ENCODE data around the gene SAMD4A. TPM values are rescaled to one million over a fixed set of nuclear protein-coding genes. Genes with fewer than 3 reads are reported as not detected.

Gene SAMD4A
- total and polyA plus RNA-seq, 10 donors, result 2.3 to 31.0 (median 21.2) TPM

DNA sequence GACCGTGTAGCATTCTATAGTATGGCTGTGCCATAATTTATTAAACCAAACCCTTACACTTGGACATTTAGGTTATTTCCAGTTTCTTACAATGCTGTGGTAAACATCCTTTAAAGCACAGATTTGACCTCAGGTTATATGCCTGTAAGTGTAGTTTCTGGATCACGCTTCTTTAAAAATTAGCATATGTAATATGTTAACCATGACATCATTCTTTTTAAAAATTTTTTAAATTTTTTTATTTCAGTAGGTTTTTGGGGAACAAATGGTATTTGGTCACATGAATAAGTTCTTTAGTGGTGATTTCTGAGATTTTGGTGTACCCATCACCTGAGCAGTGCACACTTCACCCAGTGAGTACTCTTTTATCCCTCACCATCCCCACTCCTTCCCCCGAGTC, 18.3 kb downstream of the SAMD4A start:
- Histone ChIP-seq H3K4me1 (no peaks in the 10 kb centered on the region), H3K4me3 (no peak overlapping the region), H3K27me3 (replicated peaks in 1 of 7) (no peaks in the 10 kb centered on the region), H3K27ac (no peak overlapping the region), H3K36me3 (no peaks in the 10 kb centered on the region), H3K9me3 (no peaks in the 10 kb centered on the region)
- 89 to 95% (median 94%) methylated on average over 3 of the region's 3 CpGs for WGBS, 5 donors
- intact Hi-C loops (cut with DNase I; ENCODE audit: low total_unique reads), result no loop called here
- TF ChIP-seq CTCF (IDR thresholded peaks at IDR 0.05 in 8 of 11, conservative IDR thresholded peaks at IDR 0.05 in 3 of 11) (no peak), POLR2AphosphoS5 (IDR thresholded peaks at IDR 0.05) (no peak), POLR2A (IDR thresholded peaks at IDR 0.05) (no peak)
- no peak for DNase-seq

DNA sequence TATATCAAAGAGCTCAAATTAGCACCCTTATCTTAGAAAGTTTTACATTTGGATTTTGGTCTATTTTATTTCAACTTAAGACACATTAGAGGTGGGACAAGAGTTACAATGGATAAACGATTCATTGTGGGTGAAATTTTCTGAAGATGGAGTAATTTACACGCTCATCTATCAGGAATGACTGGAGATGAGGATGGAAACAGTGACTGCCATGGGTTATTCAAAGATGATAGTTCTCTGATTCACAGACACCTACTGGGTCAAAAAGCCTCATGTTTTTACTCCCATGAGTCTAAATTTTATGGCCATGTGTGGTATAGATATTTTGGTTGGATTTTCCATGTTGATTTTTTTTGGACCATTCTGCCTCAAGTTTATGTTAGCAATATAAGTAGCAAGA, 22.1 kb downstream of the SAMD4A start:
- Histone ChIP-seq H3K27ac (no peak overlapping the region), H3K9me3 (no peaks in the 10 kb centered on the region), H3K36me3 (no peaks in the 10 kb centered on the region), H3K27me3 (replicated peaks in 1 of 7) (no peaks in the 10 kb centered on the region), H3K4me1 (peaks cover 0 to 16% (median 6%) of the 10 kb centered on the region in 6 donors), H3K4me3 (no peak overlapping the region)
- intact Hi-C loops (cut with DNase I; ENCODE audit: low total_unique reads), result no loop called here
- no peak for DNase-seq
- TF ChIP-seq CTCF (IDR thresholded peaks at IDR 0.05 in 8 of 11, conservative IDR thresholded peaks at IDR 0.05 in 3 of 11), result no peak
- no peak for TF ChIP-seq POLR2A (IDR thresholded peaks at IDR 0.05)
- TF ChIP-seq POLR2AphosphoS5 (IDR thresholded peaks at IDR 0.05), result no peak
- 85 to 95% (median 89%) methylated on average over 2 of the region's 2 CpGs for WGBS, 5 donors

- intact Hi-C loops (cut with DNase I; ENCODE audit: low total_unique reads), result no loop called here
- no peak overlapping the region for H3K27ac ChIP-seq
These were observed 22.9 kb downstream of the SAMD4A start for GRCh38 chr14:54589843-54590242.

DNA sequence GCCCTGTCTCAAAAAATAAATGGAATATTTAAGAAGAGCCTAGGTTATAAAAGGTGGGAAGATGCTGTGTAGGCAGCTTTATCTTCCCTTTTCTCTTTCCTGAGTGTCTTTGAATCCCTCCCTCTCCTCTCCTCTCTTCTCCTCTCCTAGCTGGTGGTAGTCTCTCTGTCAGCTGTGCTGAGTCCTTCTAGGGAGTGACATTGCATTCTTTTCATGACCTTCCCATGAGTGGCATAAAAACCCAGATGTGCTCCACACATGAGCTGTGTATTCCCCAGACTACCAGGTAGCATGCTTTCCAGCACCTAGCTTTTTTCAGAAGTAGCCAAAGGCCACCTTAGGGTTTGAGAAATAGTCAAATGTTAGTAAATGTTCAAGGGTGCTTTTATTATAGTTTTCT, 23.6 kb downstream of the SAMD4A start:
- Histone ChIP-seq H3K27me3 (replicated peaks in 1 of 7) (no peaks in the 10 kb centered on the region), H3K27ac (no peak overlapping the region), H3K36me3 (no peaks in the 10 kb centered on the region), H3K9me3 (no peaks in the 10 kb centered on the region), H3K4me3 (no peak overlapping the region), H3K4me1 (peaks cover 0 to 22% (median 8%) of the 10 kb centered on the region in 6 donors)
- TF ChIP-seq POLR2A (IDR thresholded peaks at IDR 0.05), result no peak
- TF ChIP-seq CTCF (IDR thresholded peaks at IDR 0.05 in 8 of 11, conservative IDR thresholded peaks at IDR 0.05 in 3 of 11), result no peak
- TF ChIP-seq POLR2AphosphoS5 (IDR thresholded peaks at IDR 0.05), result no peak
- no peak for DNase-seq
- intact Hi-C loops (cut with DNase I; ENCODE audit: low total_unique reads), result no loop called here

More at GRCh38 chr14:54589843-54590242, 22.9 kb downstream of the SAMD4A start:
- no peaks in the 10 kb centered on the region for H3K27me3 ChIP-seq (replicated peaks in 1 of 7)
- H3K9me3 ChIP-seq, result no peaks in the 10 kb centered on the region
- no peak for TF ChIP-seq POLR2AphosphoS5 (IDR thresholded peaks at IDR 0.05)
- no peak for TF ChIP-seq POLR2A (IDR thresholded peaks at IDR 0.05)
- TF ChIP-seq CTCF (IDR thresholded peaks at IDR 0.05 in 8 of 11, conservative IDR thresholded peaks at IDR 0.05 in 3 of 11), result no peak
- no peak for DNase-seq
- 92 to 97% (median 93%) methylated on average over 4 of the region's 4 CpGs for WGBS, 5 donors
- H3K4me1 ChIP-seq, result peaks cover 0 to 22% (median 8%) of the 10 kb centered on the region in 6 donors
- H3K4me3 ChIP-seq, result no peak overlapping the region
- no peaks in the 10 kb centered on the region for H3K36me3 ChIP-seq
